ENCODE results near the gene KCNH8. TPM values are rescaled to one million over a fixed set of nuclear protein-coding genes. Genes with fewer than 3 reads are reported as not detected.

KCNH8 gene
- total RNA-seq, 1 experiment from 2014 or later: not detected

GRCh38 chr3:19183584-19183983 is 35.3 kb downstream of the KCNH8 start:
- H3K4me1 ChIP-seq (ENCODE audit: control insufficient read depth, insufficient read depth, low read length): no peaks in the 10 kb centered on the region
- no peak overlapping the region for H3K4me3 ChIP-seq (ENCODE audit: low read depth in 2 of 2, low read length in 2 of 2)
- in situ Hi-C loops (cut with HindIII; ENCODE audit: low pct_unique_long_range_greater_than_20kb, low sequenced_read_pairs) (no loop called here), intact Hi-C loops (cut with micrococcal nuclease; ENCODE audit: unreplicated experiment) (no loop called here)
- POLR2A ChIA-PET: no interaction called here
- no peaks in the 10 kb centered on the region for H3K9me3 ChIP-seq (ENCODE audit: control insufficient read depth, insufficient read depth, low read depth, low read length)
- BruUV-seq (replicated peaks): no TSS peak
- H3K27ac ChIP-seq (ENCODE audit: low read length): no peak overlapping the region
- ATAC-seq (no peak), DNase-seq (ENCODE audit: low read depth, low spot score) (no peak)
- TF ChIP-seq CTCF (IDR thresholded peaks at IDR 0.05) (no peak), TCF7L2 (IDR thresholded peaks at IDR 0.05; ENCODE audit: low read depth, low read length) (no peak), POLR2AphosphoS5 (IDR thresholded peaks at IDR 0.05; ENCODE audit: low read depth, low read length) (no peak), SIN3A (IDR thresholded peaks at IDR 0.05; ENCODE audit: borderline replicate concordance, insufficient read depth, low read depth, low read length) (no peak)
- TF ChIP-seq, protein P1, sequence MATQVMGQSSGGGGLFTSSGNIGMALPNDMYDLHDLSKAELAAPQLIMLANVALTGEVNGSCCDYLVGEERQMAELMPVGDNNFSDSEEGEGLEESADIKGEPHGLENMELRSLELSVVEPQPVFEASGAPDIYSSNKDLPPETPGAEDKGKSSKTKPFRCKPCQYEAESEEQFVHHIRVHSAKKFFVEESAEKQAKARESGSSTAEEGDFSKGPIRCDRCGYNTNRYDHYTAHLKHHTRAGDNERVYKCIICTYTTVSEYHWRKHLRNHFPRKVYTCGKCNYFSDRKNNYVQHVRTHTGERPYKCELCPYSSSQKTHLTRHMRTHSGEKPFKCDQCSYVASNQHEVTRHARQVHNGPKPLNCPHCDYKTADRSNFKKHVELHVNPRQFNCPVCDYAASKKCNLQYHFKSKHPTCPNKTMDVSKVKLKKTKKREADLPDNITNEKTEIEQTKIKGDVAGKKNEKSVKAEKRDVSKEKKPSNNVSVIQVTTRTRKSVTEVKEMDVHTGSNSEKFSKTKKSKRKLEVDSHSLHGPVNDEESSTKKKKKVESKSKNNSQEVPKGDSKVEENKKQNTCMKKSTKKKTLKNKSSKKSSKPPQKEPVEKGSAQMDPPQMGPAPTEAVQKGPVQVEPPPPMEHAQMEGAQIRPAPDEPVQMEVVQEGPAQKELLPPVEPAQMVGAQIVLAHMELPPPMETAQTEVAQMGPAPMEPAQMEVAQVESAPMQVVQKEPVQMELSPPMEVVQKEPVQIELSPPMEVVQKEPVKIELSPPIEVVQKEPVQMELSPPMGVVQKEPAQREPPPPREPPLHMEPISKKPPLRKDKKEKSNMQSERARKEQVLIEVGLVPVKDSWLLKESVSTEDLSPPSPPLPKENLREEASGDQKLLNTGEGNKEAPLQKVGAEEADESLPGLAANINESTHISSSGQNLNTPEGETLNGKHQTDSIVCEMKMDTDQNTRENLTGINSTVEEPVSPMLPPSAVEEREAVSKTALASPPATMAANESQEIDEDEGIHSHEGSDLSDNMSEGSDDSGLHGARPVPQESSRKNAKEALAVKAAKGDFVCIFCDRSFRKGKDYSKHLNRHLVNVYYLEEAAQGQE (IDR thresholded peaks at IDR 0.05; ENCODE audit: insufficient read depth in 1 of 2, low read depth in 2 of 2, low read length in 1 of 2): no peak
- CTCF ChIA-PET: no interaction called here
- H3K27me3 ChIP-seq (ENCODE audit: control insufficient read depth, insufficient read depth, low read length): no peaks in the 10 kb centered on the region
- H3K36me3 ChIP-seq (ENCODE audit: control insufficient read depth, insufficient read depth, low read length): no peaks in the 10 kb centered on the region

GRCh38 chr3:19190126-19190525 is 41.8 kb downstream of the KCNH8 start:
- H3K27ac ChIP-seq (ENCODE audit: low read length): no peak overlapping the region
- DNase-seq (ENCODE audit: low read depth, low spot score): no peak
- no TSS peak for BruUV-seq (replicated peaks)
- CTCF ChIA-PET: no interaction called here
- H3K4me1 ChIP-seq (ENCODE audit: control insufficient read depth, insufficient read depth, low read length): no peaks in the 10 kb centered on the region
- in situ Hi-C loops (cut with HindIII; ENCODE audit: low pct_unique_long_range_greater_than_20kb, low sequenced_read_pairs): no loop called here
- H3K36me3 ChIP-seq (ENCODE audit: control insufficient read depth, insufficient read depth, low read length): no peaks in the 10 kb centered on the region
- H3K27me3 ChIP-seq (ENCODE audit: control insufficient read depth, insufficient read depth, low read length): no peaks in the 10 kb centered on the region
- TF ChIP-seq, protein P1 (IDR thresholded peaks at IDR 0.05; ENCODE audit: insufficient read depth in 1 of 2, low read depth in 2 of 2, low read length in 1 of 2): no peak
- TF ChIP-seq CTCF (IDR thresholded peaks at IDR 0.05) (no peak), POLR2AphosphoS5 (IDR thresholded peaks at IDR 0.05; ENCODE audit: low read depth, low read length) (no peak)
- H3K9me3 ChIP-seq (ENCODE audit: control insufficient read depth, insufficient read depth, low read depth, low read length): no peaks in the 10 kb centered on the region
- no peak overlapping the region for H3K4me3 ChIP-seq (ENCODE audit: low read depth in 2 of 2, low read length in 2 of 2)
- no peak for ATAC-seq
- intact Hi-C loops (cut with micrococcal nuclease; ENCODE audit: unreplicated experiment): no loop called here
- POLR2A ChIA-PET: no interaction called here

Measured in Panc1 (cell line).